Nephron progenitor cell (in vitro differentiated cells): Measurements from ENCODE around the gene XYLB.

ENCODE experiments used
- DNase-seq: peaks from one replicate; pipeline ENCODE4 v3.0.0; 2021
- H3K27ac Mint-ChIP-seq: 2 replicates; pipeline ENCODE4 v1.8.0; 2021; ENCODE audit warnings: mild to moderate bottlenecking, moderate library complexity, mixed read lengths
- H3K27me3 Mint-ChIP-seq: 2 replicates; pipeline ENCODE4 v1.8.0; 2021; ENCODE audit warnings: mild to moderate bottlenecking, low read depth, mixed read lengths; ENCODE audit not compliant: poor library complexity
- H3K36me3 Mint-ChIP-seq: 2 replicates; pipeline ENCODE4 v1.8.0; 2021; ENCODE audit warnings: low read depth, mixed read lengths
- H3K4me1 Mint-ChIP-seq: 2 replicates; pipeline ENCODE4 v1.8.0; 2021; ENCODE audit warnings: mixed read lengths
- H3K4me3 Mint-ChIP-seq: 2 replicates; pipeline ENCODE4 v1.8.0; 2021; ENCODE audit warnings: mild to moderate bottlenecking, moderate library complexity, mixed read lengths
- H3K9me3 Mint-ChIP-seq: 2 replicates; pipeline ENCODE4 v1.8.0; 2021; ENCODE audit warnings: mild to moderate bottlenecking, moderate library complexity, mixed read lengths
- TF ChIP-seq, protein P1 (sequence below): fragments of 200-600 bp; sonication (generic); IDR thresholded peaks from 2 replicates; pipeline ENCODE4 v1.5.0; 2021; ENCODE audit warnings: antibody characterized with exemption

Gene XYLB

DNA sequence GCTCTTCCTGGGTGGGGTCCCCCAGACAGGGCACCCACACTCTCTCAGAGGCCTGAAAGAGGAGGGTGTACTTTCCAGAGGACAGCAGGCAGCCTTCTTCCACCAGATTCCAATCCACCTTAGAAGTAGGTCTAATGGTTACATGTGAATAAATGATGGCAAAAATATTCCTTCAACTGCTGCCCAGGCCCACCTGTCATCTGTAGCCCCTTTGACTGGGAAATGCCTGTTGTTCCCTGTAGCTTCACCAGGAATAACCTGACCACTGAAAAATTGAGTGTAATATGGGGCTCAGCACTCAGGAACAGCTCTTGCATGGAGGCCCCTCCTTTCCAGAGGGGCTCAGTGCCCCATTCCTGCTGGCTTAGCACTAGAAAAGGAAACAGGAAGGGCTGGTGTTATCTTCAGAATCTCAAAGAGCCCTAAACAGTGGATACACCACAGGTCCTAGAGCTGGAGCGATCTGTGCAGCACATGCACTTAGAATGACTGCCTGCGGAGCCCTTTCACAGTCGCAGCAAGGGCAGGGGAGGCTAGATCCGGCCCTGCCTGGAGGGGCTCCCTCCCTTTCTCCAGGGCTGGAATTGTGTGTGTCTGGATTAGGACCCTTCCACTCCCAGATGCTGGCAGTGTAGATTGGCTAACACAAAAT is 32.3 kb upstream of the XYLB start:
- H3K9me3 Mint-ChIP-seq = no peaks in the 10 kb centered on the region
- TF ChIP-seq, protein P1, sequence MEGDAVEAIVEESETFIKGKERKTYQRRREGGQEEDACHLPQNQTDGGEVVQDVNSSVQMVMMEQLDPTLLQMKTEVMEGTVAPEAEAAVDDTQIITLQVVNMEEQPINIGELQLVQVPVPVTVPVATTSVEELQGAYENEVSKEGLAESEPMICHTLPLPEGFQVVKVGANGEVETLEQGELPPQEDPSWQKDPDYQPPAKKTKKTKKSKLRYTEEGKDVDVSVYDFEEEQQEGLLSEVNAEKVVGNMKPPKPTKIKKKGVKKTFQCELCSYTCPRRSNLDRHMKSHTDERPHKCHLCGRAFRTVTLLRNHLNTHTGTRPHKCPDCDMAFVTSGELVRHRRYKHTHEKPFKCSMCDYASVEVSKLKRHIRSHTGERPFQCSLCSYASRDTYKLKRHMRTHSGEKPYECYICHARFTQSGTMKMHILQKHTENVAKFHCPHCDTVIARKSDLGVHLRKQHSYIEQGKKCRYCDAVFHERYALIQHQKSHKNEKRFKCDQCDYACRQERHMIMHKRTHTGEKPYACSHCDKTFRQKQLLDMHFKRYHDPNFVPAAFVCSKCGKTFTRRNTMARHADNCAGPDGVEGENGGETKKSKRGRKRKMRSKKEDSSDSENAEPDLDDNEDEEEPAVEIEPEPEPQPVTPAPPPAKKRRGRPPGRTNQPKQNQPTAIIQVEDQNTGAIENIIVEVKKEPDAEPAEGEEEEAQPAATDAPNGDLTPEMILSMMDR = no peak
- no peaks in the 10 kb centered on the region for H3K36me3 Mint-ChIP-seq
- peaks cover 16% of the 10 kb centered on the region for H3K4me1 Mint-ChIP-seq
- DNase-seq = no peak
- H3K4me3 Mint-ChIP-seq = no peak overlapping the region
- no peak overlapping the region for H3K27ac Mint-ChIP-seq
- H3K27me3 Mint-ChIP-seq = peaks cover 22% of the 10 kb centered on the region

DNA sequence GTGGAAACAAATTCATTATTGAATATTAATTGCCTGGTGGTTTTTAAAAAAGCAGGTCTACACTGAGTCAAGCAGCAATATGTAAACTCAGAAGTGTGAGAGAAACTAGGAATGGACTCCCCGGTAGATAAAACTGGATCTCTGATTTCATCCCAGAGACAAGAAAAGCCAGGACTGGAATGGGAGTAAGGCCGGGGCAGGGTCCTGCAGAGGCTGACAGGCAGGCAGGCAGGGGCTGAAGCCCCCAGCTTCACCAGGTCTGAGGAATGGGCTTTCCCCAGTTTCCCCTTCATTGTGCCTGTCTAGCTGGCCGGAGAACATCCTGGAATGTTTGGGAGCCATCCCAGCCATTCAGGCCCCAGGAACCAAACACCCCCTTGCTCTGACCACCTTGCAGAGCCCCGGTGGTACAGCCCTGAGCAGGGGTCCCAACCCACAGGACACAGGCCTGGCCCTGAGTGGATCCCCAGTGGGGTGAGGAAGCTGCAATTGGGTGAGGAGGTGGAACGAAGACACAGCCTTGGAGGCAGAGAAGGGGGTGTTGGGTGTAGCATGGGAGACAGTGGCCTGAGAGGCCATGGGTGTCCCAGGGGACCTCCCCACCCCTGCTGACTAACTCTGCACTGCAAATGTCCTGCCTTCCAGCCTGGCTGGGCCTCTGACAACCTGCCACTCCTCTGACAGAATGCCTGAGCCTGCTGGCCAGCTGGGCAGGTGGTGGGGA is 31.7 kb upstream of the XYLB start:
- peaks cover 16% of the 10 kb centered on the region for H3K4me1 Mint-ChIP-seq
- H3K27ac Mint-ChIP-seq = no peak overlapping the region
- no peak for DNase-seq
- peaks cover 15% of the 10 kb centered on the region for H3K27me3 Mint-ChIP-seq
- TF ChIP-seq, protein P1 = no peak
- no peak overlapping the region for H3K4me3 Mint-ChIP-seq
- H3K9me3 Mint-ChIP-seq = no peaks in the 10 kb centered on the region
- no peaks in the 10 kb centered on the region for H3K36me3 Mint-ChIP-seq

DNA sequence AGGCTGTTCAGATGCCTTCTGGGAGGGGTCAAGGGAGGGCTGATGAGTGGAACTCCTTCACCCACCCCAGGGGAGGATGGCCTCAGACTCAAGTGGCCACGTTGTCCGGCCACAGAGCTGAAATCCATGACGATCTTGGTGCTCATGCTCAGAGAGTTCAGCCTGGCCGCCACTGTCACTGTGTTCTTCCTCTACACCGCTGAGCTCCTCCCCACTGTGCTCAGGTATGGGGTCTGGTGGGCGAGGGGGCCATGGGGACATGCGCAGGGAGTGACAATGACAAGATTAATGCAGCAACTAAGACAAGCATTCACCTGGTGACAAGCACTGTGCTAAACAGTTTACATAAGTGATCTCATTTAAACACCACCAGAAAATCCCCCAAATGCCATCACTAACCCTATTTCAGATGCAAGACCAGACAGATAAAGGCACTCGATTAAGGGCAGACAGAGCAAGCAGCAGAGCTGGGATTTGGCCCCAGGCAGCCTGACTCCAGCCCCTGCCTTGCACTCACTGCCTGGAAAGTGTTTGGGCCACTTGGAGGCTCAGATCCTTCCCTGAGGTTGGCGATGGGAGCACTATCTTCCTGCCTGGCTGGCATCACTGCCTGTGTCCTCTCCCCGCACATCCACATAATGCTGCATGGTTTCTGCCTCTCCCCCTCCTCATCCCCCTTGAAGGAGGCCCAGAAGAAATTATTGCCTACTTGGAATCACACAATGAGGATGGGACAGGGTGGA is 30.9 kb upstream of the XYLB start:
- DNase-seq = no peak
- Mint-ChIP-seq H3K9me3 (no peaks in the 10 kb centered on the region), H3K4me1 (peaks cover 16% of the 10 kb centered on the region), H3K36me3 (no peaks in the 10 kb centered on the region), H3K27me3 (peaks cover 18% of the 10 kb centered on the region), H3K4me3 (no peak overlapping the region), H3K27ac (no peak overlapping the region)
- TF ChIP-seq, protein P1 = no peak

DNA sequence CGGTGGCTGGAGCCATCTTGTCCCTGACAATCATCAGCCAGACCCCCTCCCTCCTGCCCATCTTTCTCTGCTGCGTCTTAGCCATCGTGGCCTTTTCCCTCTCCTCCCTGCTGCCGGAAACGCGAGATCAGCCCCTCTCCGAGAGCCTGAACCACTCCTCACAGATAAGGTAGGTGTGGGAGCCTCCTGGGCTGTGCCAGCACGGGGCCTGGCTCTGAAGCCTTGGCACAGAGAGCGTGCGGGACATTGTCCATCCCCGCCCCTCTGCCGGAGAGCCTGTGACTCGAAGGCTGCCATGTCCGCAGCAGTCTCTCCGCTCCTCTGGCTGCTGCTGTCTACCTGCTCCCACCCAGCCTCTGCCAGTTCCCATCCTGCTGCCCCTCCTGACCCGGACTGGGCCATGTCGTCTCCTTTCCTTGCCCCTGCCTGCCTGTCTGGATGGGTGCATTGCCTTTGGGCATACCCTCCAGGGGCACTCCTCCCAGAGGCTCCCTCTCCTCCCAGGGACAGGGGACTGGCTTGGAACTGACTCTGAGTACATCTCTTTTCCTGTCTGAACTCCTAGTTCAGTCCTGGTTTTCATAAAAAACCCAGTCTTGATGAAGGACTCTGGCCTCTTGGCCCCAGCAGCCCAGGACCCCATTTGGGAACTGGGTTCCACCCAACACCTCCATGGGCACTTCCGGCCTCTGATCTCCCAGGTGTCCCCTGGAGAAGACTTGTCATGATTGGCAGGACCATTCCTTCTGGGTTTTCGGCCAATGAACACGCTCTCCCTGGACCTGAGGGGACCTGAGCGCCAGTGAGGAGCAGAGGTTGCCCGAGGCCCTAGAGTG is 30.0 kb upstream of the XYLB start:
- peaks cover 14% of the 10 kb centered on the region for H3K27me3 Mint-ChIP-seq
- peak overlapping the region; percentile 54 for H3K27ac Mint-ChIP-seq
- H3K9me3 Mint-ChIP-seq = no peaks in the 10 kb centered on the region
- no peak overlapping the region for H3K4me3 Mint-ChIP-seq
- H3K36me3 Mint-ChIP-seq = no peaks in the 10 kb centered on the region
- peaks cover 16% of the 10 kb centered on the region for H3K4me1 Mint-ChIP-seq
- TF ChIP-seq, protein P1 = no peak
- DNase-seq = no peak

DNA sequence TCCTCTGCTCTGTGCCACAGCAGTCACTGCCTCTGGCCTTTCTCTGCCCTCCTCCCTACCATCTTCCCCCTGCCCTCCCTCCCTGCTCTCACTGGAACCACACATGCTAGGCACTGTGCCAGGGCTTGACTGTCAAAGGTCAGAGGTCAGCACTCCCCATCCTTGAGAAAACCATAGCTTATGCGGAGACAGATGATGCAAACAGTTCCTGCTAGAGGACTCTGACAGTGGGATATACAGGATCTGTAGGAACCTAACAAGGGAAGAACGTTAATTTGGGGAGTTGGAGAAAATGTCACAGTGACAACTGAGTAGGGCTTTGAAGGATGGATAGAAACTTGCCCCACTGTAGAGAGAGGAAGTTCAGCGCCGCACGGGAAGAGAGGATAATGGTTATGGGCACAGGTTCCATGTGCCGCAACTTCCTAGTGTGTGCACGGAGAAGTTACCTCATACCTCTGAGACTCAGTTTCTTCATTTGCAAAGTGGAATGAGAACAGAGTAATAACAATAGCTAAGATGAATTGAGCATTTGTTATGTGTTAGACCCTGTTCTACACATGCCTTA is 29.3 kb upstream of the XYLB start:
- Mint-ChIP-seq H3K4me1 (peaks cover 13% of the 10 kb centered on the region), H3K4me3 (no peak overlapping the region), H3K27me3 (peaks cover 17% of the 10 kb centered on the region), H3K36me3 (no peaks in the 10 kb centered on the region), H3K9me3 (no peaks in the 10 kb centered on the region), H3K27ac (no peak overlapping the region)
- TF ChIP-seq, protein P1 = no peak
- DNase-seq = no peak
